Midbrain (tissue), 1 donor: ENCODE data around the gene HEXIM1.

Experiments used
- DNase-seq: peaks from one replicate; lab custom pipeline; 2025; lab: John Stamatoyannopoulos, UW

Gene HEXIM1

GRCh38 chr17:45146890-45147580, 1.2 kb upstream of the HEXIM1 start:
- peak; percentile 81 for DNase-seq

- DNase-seq = peak; percentile 91
These were observed 593 bp upstream of the HEXIM1 start for GRCh38 chr17:45147581-45148182.

- DNase-seq = peak; percentile 84
These were observed 878 bp downstream of the HEXIM1 start for GRCh38 chr17:45149037-45149668.

GRCh38 chr17:45149669-45150664, 1.7 kb downstream of the HEXIM1 start:
- peak; percentile 65 for DNase-seq

GRCh38 chr17:45150911-45151809, 2.9 kb downstream of the HEXIM1 start:
- peak; percentile 19 for DNase-seq

DNA sequence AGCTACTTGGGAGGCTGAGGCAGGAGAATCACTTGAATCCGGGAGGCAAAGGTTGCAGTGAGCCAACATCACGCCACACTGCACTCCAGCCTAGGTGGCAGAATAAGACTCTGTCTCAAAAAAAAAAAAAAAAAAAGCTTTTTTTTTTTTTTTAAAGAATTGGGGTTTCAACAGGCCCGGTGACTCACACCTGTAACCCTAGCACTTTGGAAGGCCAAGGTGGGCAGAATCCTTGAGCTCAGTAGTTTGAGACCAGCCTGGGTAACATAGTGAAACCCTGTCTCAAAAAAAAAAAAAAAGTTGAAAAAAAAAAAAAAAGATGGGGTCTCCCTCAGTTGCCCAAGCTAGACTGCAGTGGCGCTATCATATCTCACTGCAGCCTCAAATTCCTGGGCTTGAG, 6.8 kb downstream of the HEXIM1 start:
- no peak for DNase-seq

GRCh38 chr17:45155483-45155882, 7.2 kb downstream of the HEXIM1 start:
- no peak for DNase-seq

GRCh38 chr17:45156242-45156641, 8.0 kb downstream of the HEXIM1 start:
- DNase-seq = no peak

DNA sequence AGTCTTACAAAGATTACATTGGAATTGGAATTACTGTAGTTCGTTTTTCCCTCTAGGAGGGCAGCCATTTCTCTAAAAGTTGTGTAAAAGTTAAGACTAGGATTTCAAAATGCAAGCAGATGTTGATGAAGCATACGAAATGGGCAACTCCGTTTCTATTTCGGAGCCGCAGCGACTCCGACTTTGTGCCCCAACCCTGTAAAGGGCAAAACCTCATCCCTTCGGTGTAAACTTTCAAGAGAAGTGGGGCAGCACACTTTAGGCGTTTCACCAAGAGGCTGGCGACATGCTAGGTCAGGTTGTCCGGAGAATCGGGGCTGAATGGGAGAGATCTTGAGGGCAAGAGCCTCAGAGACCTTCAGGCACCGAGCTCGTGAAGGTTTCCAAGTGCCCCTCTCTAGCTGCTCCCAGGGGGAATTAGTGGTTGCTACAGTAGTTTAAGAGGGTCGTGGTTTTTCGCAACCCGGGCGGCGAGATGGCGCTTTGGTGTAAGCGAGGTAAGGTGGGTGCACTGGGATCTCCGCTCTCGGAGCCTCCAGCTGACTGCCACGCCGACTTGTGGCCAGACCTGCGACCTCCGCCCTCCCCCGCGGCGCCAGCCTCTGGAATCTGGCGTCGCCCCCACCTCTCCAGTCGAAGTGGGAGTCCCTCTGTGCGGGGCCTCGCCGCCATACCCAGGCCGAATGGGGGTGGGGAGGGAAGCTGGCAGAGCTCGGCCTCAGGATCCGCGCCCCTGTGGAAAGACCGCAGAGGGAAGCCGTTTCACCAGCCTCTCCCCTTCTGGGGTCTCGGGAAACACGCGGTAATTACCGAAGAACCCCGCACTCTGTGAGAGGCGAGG, 12.4 kb downstream of the HEXIM1 start:
- peak; percentile 67 for DNase-seq

DNA sequence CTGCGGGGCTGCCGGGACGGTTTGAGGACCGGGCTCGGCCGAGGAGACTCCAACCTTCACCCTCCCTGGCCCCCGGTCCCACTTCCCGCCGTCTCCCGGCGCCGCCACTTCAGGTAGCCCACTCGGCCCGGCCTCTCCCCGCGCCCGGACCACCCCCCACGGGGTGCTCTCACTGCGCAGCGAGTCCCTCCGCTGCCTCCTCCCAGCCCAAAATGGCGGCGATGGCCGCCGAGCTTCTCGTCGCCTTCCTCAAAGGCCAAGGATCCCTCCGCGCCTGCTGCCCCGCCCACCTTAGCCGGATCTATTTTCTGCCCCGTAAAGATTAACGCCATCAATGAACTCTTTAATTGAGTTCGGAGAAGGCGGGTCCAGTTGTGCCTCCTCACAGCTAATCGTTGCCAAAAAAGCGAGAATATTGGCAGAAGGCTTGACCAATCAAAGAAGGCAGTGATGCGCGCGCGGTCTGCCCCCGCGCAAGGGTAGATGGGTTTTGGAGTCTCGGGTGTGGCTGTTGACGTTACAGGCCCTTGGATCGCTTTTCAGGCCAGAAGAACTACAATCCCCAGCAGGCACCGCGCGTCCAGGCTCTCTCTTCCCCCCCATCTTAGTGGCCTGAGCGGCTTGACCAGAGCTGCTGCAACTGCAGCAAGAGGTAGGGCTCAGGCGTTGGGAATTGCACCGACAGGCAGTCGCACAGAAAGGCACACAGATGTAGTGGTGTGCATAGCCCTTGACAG, 13.2 kb downstream of the HEXIM1 start, which contains the start of gene HEXIM2:
Gene HEXIM2, plus strand, starts transcription at position 588 of the 737 bp plus-strand sequence. CDS start 919 bp downstream, outside the sequence.
- DNase-seq = peak; percentile 100

DNA sequence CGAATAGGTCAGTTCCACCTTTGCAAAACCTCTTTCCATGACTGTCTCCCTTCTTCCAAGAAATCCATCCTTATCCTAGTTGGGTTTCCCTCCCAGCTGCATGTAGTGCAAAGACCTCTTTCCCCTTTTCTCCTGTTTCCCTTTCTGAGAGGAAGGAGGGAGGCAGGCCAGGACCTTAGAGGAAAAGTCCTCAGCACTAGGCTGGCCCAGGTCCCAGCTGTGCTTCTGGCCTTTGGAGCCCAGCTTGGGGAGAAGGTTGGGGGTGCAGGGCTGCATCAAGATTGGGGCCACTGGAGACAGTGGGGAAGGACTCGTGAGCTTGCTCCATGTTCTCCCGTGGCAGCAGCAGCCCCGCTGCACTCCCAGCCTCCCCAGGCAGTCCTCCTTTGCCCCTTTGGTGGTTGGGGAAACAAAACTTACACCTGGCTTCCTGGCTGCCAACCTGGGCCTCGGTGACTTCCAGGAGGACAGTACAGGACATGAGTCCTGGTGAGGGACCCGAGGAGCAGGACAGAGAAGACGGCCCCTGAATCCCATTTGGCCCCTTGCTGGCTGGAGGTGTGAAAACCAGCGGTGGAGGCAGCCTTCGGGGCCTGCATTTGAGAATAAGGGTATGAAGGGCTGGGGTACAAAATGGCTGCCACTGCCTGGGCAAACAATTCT, 13.9 kb downstream of the HEXIM1 start:
- DNase-seq = no peak

- DNase-seq = no peak
These were observed 16.5 kb downstream of the HEXIM1 start for GRCh38 chr17:45164734-45165269.

GRCh38 chr17:45168991-45169752, 20.9 kb downstream of the HEXIM1 start:
- DNase-seq = no peak

- DNase-seq = no peak
These were observed 22.1 kb downstream of the HEXIM1 start for GRCh38 chr17:45170280-45170930.

DNA sequence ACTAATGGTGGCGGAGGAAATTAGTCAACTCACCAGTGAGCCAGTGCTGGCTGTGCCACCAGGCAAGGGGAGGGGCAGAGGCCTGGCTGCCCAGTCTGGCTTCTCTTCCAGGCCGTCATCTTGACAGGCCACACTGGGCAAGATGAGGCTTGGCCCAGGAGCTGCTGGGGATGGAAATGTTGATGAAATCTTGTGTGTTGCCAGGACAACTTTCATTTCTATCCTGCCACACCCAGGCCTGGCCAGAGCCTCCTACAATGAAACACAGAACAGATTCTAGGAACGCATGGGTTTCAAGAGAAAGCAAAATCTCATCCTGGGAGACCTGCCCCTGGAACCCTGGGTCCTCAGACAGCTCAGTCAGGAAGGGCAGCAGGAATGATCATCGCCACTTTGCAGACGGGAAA, 22.7 kb downstream of the HEXIM1 start:
- DNase-seq = no peak

- DNase-seq = no peak
These were observed 23.3 kb downstream of the HEXIM1 start for GRCh38 chr17:45171338-45172231.
